Lung microvascular endothelial cell (primary cell): ENCODE data around the gene AJUBA. TPM values are rescaled to one million over a fixed set of nuclear protein-coding genes. Genes with fewer than 3 reads are reported as not detected.
A peak's percentile ranks its signal among the peaks of the same experiment; 100 is the strongest.
"Not testable (repeated sequence)": the region's sequence is repeated elsewhere in the genome, so short reads cannot be mapped to it uniquely, and the experiment has no call there.

Experiments used
- DNase-seq, 2 donors: peaks; one replicate each; pipeline versions ENCODE4 v3.0.0 to v3.0.0-alpha.2; 2010; ENCODE audit warnings: low read depth in 2 of 2
- total RNA-seq: library from RNA; depleted of rRNA; stranded (reverse); fragments of >200 nt; gene quantifications from 2 replicates; pipeline ENCODE4 v1.2.1, GENCODE V29; 2014

The AJUBA gene
- total RNA-seq, 1 donor from 2014 or later: 70.2 TPM

DNA sequence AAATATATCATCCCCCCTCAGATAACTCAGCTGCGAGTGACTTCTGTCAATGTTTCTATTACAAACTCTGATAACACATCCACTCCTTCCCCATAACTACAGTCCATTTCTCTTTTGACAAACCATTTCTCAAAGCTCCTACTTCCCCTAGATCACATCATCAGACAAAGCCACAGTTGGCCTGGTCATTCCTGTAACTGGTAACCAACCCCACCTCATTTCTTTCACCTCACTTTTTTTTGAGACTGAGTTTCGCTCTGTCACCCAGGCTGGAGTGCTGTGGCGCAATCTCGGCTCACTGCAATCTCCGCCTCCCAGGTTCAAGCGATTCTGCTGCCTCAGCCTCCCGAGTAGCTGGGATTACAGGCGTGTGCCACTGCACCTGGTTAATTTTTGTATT is 30.6 kb downstream of the AJUBA start:
- not testable (repeated sequence) for DNase-seq

DNA sequence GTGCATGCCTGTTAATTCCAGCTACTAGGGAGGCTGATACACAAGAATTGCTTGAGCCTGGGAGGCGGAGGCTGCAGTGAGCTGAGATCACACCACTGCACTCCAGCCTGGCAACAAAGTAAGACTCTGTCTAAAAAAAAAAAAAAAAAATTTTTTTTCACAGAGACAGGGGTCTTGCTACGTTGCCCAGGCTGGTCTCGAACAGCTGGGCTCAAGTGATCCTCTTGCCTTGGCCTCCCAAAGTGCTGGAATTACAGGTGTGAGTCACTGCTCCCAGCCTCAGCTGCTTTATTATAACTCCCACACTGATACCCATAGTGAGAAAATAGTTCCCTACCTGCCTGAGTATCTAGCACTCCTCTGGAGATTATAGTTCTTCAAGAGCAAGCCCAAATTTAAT is 36.7 kb downstream of the AJUBA start:
- no peak for DNase-seq

DNA sequence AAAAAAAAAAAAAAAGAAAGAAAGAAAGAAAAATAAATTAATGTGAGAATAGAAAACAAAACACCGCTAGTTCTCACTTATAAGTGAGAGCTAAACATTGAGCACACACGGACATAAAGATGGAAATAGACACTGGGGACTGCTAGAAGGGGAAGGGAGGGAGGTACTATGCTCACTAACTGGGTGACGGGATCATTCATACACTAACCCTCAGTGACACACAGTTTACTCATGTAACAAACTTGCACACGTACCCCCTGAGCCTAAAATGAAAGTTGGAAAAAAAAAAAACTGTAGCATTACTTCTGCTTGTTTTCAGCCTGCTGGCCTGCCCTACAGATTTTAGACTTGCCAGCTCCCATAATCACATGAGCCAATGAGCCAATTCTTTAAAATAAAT is 42.7 kb downstream of the AJUBA start:
- DNase-seq: no peak

DNA sequence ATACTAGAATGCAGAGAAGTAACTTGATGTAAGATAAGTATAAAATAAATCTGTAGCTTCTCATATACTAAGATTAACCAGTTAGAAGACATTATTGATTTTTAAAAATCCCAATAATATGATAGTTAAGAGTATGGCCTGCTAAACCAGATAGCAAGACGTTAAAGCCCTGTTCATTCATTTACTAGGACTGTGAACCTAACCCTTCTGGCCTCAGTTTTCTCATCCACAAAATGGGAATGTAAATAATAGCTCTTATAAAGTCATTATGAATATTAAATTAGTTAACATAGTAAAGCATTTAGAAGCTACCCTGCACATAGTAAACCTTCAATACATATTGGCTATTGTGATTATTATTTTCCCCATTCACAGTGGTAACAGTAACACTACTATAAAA is 47.2 kb downstream of the AJUBA start:
- DNase-seq: no peak

DNA sequence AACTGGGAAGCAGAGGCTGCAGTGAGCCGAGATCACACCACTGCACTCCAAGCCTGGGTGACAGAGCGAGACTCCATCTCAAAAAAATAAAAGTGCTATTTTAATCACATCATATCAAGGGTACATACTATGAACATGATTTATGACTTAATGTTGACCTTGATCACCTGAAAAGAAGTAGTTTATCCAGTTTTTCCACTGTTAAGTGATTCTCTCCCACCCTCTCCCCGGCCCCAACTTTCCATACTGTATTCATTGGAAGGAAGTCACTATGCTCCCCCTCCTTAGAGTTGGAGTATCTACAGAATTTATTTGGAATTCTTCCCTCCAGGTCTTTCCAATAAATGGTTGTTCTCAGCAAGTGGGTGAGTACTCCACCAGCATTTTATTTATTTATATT is 50.2 kb downstream of the AJUBA start:
- no peak for DNase-seq

DNA sequence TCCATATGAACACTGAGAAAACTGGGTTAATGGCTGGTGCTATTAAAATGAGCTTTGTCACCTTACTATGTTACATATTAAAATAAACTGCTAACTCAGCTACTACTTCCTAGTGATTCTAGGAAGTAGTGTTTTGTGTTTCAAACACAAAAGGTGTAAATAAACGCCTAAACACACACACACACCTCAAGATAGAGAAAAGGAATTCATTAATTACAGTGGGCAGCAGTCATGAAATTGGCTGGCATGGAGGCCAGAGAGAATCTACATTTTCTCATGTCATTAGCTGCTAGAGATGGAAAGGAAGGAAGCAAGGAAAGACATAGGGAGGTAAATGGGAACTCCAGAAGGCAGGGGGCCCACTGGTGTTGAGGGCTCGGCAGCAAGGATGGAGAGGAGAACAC is 52.4 kb downstream of the AJUBA start:
- no peak for DNase-seq

DNA sequence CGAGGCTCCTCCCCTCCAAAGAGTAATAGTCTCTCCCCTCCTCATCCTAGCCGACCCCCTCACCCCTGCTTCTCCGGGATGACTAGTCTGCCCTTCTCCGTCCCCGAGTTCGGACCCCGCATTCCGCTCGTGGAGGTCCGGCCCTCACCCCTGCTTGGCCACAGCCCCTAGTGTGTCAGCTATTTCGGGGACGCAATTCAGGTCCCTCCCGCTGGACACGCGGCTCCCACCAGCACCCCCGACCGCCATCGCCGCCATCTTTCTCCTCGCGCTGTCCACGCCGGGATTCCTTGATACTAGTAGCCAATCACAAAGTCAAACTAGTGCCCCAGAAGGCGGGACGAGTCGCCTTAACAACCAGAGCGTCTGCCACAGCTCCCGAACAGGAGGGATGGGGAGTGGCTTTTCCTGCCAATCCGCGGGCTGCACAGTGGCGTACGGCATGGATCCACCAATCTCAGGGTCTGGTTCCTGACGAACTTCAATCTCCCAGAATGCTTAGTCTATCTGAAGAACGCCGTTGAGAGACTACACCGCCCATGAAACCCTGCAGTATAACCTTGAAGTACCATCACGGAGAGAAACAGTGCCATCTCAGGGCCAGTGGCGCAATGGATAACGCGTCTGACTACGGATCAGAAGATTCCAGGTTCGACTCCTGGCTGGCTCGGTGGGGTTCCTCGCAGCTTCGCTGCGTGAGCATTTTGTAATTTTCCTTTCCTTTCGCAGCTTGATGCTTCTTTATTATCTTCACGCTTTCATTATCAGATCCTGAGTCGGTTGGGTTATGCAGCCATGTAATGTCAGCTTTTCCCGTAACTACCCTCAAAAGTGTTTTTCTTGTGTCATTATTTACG is 53.0 kb downstream of the AJUBA start, which contains the start of gene PRMT5:
PRMT5 (minus strand) TSS at position 273 of the 857 bp plus-strand sequence; CDS start at position 258, 15 bp downstream.
- peak; percentile 100 for DNase-seq

DNA sequence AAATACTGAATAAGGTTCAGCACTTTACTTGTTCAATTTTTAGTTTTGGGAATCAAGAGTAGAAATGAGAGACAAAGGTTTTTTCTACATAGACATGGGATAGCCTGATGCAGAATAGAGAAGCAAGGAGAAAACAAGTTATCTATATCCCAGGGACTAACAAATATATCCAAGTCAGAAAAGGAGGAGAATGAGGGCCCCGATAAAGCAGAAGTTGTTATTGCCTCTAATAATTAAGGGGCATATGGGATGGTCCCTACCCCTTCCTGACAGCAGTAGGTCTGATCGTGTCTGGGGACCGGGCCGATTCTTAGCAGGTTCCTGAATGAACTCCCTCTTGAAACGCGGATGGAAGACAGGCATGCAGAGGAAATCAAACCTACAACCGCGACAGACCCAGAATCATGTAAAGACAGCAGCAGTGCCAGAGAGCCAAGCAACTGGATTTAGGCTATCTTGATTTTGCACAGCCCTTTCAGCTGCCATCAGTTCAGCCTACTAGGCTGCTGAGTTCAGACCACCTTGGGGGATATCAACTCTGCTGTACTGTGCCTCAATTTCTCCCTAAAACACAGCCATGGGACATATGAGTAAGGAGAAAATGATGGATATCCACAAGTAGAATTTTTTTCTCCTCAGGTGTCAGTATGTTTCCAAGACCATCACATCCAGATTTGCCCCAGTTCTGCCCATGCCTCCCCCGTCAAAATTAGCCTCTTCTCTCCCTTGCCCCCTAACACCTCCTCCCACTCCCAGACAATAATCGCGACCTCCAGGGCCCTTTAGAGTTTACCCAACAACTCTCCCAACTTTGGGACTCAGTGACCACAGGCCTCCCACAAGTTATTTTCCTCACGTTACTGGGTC is 53.9 kb downstream of the AJUBA start:
- peak; percentile 3 to 12 for DNase-seq

DNA sequence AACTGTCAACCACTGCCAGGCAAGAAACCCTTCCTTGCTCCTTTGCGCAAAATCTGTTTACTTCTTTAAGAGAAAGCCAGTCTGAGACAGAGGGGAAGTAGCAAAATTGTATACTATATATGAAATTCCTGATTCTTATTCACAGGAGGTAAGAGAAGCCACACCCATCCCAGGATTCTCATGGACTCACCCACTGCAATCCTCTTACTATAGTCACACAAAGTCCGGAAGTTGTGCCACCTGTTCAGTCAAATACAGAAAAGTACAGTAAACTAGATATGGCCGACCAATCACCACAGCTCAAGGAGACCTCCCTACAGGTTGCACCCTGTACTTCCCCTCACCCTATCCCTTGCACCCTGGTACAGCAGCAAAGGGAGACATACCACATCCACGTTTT is 56.0 kb downstream of the AJUBA start:
- DNase-seq: no peak

DNA sequence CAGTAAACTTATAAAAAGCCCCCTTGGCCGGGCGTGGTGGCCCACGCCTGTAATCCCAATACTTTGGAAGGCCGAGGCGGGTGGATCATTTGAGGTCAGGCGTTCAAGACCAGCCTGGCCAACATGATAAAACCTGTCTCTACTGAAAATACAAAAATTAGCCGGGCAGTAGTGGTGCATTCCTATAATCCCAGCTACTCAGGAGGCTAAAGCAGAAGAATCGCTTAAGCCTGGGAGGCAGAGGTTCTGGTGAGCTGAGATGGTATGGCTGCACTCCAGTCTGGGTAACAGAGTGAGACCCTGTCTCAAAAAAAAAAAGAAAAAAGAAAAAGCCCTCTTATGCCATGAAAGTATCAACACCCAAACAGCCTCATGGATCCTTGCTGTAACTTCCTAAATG is 56.8 kb downstream of the AJUBA start:
- DNase-seq: no peak

DNA sequence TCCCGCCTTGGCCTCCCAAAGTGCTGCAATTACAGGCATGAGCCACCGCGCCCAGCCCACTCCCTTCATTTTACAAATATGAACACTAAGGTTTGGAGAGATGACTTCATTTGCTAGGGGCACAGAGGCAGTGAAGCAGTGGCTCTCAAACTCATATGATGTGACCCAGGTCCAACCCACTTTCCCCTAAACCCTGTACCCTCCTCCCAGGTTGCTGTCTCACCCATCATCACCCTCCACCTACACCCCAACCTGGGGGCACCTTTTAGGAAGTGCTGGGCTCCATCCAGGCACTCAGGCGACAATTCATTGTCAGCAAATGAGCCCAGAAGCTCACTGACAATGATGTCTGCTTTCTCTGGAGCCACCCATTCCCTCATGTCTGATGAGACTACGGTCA is 58.6 kb downstream of the AJUBA start:
- DNase-seq: no peak

DNA sequence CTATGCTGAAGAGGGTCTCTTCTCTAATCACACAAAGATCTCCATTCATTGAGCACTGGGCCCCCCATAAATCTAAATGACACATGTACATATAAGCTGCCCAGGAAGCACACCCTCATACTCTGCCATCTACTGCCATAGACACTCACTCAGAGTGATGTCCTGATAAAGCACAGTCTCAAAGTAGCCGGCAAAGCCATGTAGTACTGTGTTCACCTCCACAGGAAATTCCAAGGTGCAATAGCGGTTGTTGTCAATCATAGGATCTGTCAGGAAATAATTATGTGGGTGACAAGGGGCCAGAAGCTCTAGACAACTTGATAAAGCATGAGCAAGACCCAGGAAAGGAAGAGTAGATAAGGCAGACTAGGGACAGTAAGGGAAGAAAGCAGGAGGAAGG is 60.1 kb downstream of the AJUBA start:
- DNase-seq: no peak

Other genes with a start within 250 kb of the AJUBA start
- gene OXA1L, start 215.9 kb downstream of the AJUBA start, total RNA-seq: 39.1 and 51.4 TPM in 2 replicates
- gene SLC7A7, start 167.1 kb downstream of the AJUBA start, total RNA-seq: 5.0 and 6.7 TPM in 2 replicates
- gene MRPL52, start 152.7 kb downstream of the AJUBA start, total RNA-seq: 43.7 and 46.9 TPM in 2 replicates
- gene MMP14, start 146.0 kb downstream of the AJUBA start, total RNA-seq: 43.3 and 80.2 TPM in 2 replicates
- gene LRP10, start 110.8 kb downstream of the AJUBA start, total RNA-seq: 37.3 and 44.0 TPM in 2 replicates
- gene REM2, start 99.3 kb downstream of the AJUBA start, total RNA-seq: under 0.01 TPM in 1 of 2 replicates, not detected in the other
- 24.0 and 37.7 TPM in 2 replicates for gene RBM23, start 63.4 kb downstream of the AJUBA start, total RNA-seq
- 35.3 and 41.9 TPM in 2 replicates for gene PRMT5, start 53.2 kb downstream of the AJUBA start, total RNA-seq
- gene HAUS4, start 25.5 kb downstream of the AJUBA start, total RNA-seq: 6.3 and 28.5 TPM in 2 replicates
- gene C14orf93, start 27.6 kb upstream of the AJUBA start, total RNA-seq: 2.4 and 3.9 TPM in 2 replicates
- gene PSMB5, start 52.3 kb upstream of the AJUBA start, total RNA-seq: 183 and 219 TPM in 2 replicates
- not detected in 2 replicates for gene PSMB11, start 59.7 kb upstream of the AJUBA start, total RNA-seq
- gene CDH24, start 75.0 kb upstream of the AJUBA start, total RNA-seq: 0.60 and 2.0 TPM in 2 replicates
- gene ACIN1, start 112.6 kb upstream of the AJUBA start, total RNA-seq: 32.7 and 48.6 TPM in 2 replicates
- gene C14orf119, start 113.0 kb upstream of the AJUBA start, total RNA-seq: 41.2 and 45.0 TPM in 2 replicates
- gene CIROP, start 122.4 kb upstream of the AJUBA start, total RNA-seq: not detected in 2 replicates
- not detected in 2 replicates for gene CEBPE, start 136.7 kb upstream of the AJUBA start, total RNA-seq
- 0.44 TPM in 1 of 2 replicates, not detected in the other for gene SLC7A8, start 201.1 kb upstream of the AJUBA start, total RNA-seq